ENCODE data around the gene MPZL1.

GRCh38 chr1:167746988-167747655 lies 25.3 kb downstream of the MPZL1 start:
- no peak for TF ChIP-seq CTCF (conservative IDR thresholded peaks at IDR 0.05)
- no peak for TF ChIP-seq ZFX (IDR thresholded peaks at IDR 0.05)

Data from C4-2B (cell line).